ENCODE data around the gene IRF4. TPM values are rescaled to one million over a fixed set of nuclear protein-coding genes. Genes with fewer than 3 reads are reported as not detected.
"Not testable (repeated sequence)": the region's sequence is repeated elsewhere in the genome, so short reads cannot be mapped to it uniquely, and the experiment has no call there.

The IRF4 gene
- total RNA-seq, 1 experiment from 2014 or later = not detected

GRCh38 chr6:366389-367297 is 24.9 kb upstream of the IRF4 start:
- DNase-seq (ENCODE audit: low spot score) = no peak

- DNase-seq (ENCODE audit: low spot score) = no peak
Measured at GRCh38 chr6:367298-367794, 24.2 kb upstream of the IRF4 start.

- no peak for DNase-seq (ENCODE audit: low spot score)
Measured at GRCh38 chr6:367891-368630, 23.5 kb upstream of the IRF4 start.

GRCh38 chr6:369559-370431 is 21.8 kb upstream of the IRF4 start:
- DNase-seq (ENCODE audit: low spot score) = no peak

- no peak for DNase-seq (ENCODE audit: low spot score)
Measured at GRCh38 chr6:370555-370954, 21.0 kb upstream of the IRF4 start.

GRCh38 chr6:371851-372250 is 19.7 kb upstream of the IRF4 start:
- not testable (repeated sequence) for DNase-seq (ENCODE audit: low spot score)

- no peak for DNase-seq (ENCODE audit: low spot score)
Measured at GRCh38 chr6:372336-372911, 19.1 kb upstream of the IRF4 start.

- DNase-seq (ENCODE audit: low spot score) = no peak
Measured at GRCh38 chr6:373031-373430, 18.5 kb upstream of the IRF4 start.

- no peak for DNase-seq (ENCODE audit: low spot score)
Measured at GRCh38 chr6:373773-374724, 17.5 kb upstream of the IRF4 start.

GRCh38 chr6:374956-375355 is 16.6 kb upstream of the IRF4 start:
- no peak for DNase-seq (ENCODE audit: low spot score)

- DNase-seq (ENCODE audit: low spot score) = no peak
Measured at GRCh38 chr6:376827-377640, 14.5 kb upstream of the IRF4 start.

- not testable (repeated sequence) for DNase-seq (ENCODE audit: low spot score)
Measured at GRCh38 chr6:377641-378020, 13.9 kb upstream of the IRF4 start.

- DNase-seq (ENCODE audit: low spot score) = no peak
Measured at GRCh38 chr6:378090-378957, 13.2 kb upstream of the IRF4 start.

GRCh38 chr6:378958-379409 is 12.6 kb upstream of the IRF4 start:
- DNase-seq (ENCODE audit: low spot score) = no peak

- no peak for DNase-seq (ENCODE audit: low spot score)
Measured at GRCh38 chr6:379410-380181, 12.0 kb upstream of the IRF4 start.

- no peak for DNase-seq (ENCODE audit: low spot score)
Measured at GRCh38 chr6:380234-381218, 11.0 kb upstream of the IRF4 start.

All from A172 (cell line).